NK-92 (cell line): ENCODE measurements around the gene GOLM1.

Source experiments
- DNase-seq: peaks from one replicate; lab custom pipeline; 2025; ENCODE audit not compliant: unreplicated experiment; lab: John Stamatoyannopoulos, UW

Gene GOLM1

DNA sequence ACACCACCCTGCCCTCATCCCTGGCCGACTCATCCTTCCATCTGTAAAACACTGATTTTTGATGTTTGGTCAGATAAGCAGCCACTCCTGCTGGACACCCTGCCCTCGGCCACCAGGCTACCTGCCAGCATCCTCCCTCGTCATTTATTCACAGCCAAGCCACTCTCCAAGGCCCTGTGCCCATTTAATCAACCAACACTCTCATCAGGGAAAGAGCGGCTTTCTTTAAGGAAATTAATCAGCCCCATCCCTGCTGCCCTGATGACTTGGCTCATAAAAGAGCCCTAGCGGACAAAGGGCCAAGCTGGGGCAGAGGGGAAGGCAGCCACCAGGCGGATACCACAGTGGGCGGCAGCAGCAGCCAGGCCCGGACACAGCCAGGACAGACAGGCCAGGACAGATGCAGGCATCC, 52.4 kb downstream of the GOLM1 start:
- no peak for DNase-seq

DNA sequence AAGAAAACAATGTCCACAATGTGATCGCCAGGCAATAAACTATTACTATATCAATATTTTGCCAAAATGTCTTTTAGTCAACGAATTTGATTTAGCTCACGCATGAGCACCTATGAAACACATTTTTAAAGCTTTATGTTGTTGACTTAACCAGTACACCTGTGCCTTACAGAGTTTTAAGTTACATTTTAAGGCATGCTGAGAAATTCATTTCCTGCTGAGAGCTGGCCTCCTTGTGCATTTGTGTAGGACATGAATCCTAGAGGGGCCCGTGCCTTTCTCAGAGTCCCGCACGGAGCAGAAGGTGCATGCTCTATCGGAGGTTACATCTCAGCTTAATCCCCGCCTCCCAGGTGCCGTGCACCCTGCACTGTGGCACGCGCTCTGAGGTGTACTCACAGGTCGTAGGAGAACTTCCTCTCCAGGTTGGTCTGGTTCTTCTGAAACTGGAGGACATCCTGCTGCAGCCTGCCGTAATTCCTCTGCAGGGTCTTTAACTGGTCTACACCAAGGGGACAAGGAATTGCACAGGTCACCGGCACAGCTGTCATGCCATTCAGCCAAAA, 53.2 kb downstream of the GOLM1 start:
- no peak for DNase-seq

DNA sequence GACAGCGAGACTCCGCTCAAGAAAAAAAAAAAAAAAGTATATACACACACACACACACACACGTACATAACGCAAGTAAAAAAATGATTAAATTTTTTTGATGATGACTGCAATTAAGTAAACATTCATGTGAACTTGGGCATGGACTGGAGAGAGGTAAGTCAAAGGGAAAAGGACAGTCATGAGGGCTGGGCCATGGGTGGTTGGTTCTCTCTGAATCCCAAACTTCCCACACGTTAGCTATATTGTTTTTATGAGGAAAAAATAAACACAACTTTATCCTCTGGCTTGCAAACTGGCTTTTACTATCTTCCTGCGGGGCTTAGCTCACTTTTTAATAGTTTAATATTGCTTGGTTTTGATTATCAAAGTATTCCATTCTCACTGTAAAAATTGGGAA, 53.7 kb downstream of the GOLM1 start:
- DNase-seq = no peak

DNA sequence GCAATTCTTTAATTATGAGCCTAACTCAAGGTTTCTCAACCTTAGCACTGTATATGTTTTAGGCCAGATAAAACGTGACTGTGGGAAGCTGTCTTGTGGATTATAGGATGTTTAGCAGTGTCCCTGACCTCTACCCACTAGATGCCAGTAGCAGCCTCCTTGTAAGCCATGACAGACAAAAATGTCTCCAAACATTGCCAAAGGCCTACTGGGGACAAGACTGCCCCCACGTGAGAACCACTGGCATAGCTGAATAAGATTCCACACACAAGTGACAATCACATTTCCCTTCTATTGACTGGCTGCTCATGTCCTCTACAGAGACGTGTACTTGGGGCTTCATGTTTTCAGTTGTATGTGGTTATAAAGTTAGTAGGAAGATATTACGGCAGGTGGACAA, 55.4 kb downstream of the GOLM1 start:
- DNase-seq = no peak

DNA sequence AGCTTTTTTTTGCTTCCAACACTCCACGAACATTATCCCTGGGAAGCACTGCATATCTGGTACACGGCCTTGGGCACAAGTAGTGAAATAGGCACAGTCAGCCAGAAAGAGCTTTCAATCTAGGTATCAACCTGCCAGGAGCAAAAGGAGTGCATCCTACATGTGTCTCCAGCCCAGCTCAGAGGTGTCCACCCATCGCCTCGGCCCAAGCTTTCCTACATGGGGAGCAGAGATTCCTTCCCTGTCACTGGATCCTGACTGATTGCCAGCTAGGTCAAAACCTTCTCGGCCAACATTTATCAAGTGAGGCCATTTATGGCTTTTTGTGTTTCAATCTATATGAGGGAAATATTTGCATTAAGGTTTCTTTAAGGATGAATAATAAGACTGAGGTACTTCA, 55.8 kb downstream of the GOLM1 start:
- DNase-seq = no peak

DNA sequence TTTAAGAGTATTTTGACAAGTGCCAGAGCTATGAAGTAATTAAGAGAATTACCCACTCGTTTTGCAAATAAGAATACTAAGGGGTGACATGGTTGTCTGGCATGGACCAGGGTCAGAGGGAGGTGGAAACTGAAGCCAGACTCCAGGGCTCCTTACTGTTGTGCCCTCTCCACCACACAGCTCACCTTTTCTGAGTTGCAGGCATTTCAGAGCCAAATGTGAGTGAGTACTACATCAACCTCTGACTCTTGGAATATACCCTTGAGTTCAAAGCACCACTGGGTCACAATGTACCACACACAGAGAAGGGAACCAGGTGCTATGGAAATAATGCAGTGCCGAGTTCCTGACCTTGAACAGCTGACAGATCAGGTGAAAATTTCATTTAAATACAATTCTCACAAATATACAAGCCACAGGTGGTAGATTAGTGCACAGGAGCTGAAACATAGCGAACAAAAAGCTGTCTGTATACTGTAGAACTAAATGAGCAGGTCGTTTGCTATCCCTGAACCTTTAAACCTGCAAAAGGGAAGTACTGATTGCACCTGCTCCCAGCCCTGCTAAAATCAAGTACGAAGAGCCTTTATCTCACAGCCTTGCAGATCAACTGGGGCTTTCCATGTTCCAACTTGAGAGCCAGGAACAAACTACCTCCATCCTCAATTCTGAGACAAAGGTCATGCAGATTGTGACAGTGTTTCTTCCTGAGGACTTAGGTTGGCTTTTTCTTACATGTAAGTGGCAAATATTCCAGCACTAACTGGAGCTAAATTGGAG, 57.0 kb downstream of the GOLM1 start:
- no peak for DNase-seq

DNA sequence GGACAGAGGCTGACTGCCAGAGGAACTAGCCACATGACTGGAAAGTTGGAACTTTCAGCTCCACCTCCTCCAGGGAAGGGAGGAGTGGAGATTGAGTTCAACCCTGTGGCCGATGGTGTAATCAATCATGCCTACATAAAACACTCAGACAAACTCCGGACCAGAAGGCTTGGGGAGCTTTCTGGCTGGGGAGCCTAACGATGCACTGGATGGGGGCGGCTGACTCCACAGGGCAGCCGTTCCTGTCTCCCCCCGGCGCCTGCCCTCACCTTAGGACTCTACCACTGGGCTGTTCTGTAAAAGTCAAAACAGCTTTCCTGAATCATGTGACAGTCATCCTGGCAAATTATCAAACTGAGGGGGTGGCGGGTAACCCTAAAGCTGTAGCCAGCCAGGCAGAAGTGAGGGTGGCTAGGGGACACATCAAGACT, 58.0 kb downstream of the GOLM1 start:
- DNase-seq = no peak

DNA sequence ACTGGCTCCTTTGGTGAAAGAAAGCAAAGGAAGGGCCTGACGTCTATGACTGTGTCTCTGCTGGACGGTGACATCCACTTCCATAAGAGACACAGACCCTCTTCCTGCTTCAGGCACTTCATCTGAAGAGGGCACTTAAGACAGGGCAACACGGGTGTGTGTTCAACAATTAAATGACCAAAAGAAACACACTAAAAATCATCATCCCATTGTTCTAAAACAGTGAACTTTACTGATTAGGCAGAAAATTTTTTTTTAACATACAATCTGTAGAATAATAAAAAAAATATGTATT, 58.5 kb downstream of the GOLM1 start:
- DNase-seq = no peak

DNA sequence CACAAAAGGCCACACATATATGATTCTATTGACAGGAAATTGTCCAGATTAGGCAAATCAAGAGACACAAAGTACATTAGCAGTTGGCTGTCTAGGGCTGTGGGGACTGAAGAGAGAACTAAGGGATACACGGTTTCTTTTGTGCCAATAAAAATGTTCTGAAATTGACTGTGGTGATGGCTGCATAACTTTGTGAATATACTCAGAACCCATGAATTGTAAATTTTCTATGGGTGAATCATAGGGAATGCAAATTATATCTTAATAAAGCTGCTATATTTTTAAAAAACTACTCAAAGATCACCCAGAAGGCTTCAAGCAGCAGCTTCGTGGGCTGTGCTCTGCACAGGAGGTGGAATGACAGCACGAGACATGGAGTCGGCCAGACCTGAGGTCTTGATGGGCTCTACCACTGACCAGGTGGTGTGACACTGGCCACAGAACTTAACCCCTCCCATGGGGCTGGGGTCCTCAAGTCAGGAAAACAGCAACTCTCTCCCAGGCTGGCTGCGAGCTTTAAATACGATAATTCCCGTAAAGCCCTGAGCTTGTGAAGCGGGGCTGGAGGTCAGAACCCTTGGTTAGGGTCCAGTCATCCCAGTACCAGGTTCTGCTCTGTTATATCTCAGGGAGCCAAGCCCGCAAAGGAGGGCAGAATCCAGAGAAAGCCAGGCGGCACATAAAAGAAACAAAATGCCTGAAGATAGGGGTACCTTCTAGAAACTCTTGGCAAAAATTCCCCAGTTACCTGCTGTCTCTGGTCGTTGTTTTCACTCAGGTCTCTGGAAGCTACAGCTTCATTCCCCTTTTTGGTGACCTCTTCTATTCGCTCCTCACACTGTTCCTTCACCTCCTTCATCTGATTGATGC, 59.1 kb downstream of the GOLM1 start:
- DNase-seq = no peak

DNA sequence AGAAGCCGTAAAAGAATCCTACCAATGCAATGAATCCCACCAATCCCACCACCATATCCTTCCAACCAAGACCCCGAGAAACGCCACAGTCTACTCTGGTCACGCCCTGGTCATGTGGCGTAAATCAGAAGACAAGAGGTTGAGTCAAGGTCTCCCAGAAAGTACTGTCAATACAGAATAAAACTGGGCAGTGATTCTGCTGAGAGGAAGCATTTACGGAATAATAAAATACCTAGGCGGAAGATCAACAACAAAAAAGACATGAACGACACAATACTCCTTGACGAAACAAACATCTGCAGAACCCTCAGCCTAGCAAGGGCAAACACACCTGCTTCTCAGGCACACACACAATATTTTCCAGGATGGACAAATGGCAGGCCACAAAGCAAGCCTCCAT, 62.8 kb downstream of the GOLM1 start:
- DNase-seq = no peak

DNA sequence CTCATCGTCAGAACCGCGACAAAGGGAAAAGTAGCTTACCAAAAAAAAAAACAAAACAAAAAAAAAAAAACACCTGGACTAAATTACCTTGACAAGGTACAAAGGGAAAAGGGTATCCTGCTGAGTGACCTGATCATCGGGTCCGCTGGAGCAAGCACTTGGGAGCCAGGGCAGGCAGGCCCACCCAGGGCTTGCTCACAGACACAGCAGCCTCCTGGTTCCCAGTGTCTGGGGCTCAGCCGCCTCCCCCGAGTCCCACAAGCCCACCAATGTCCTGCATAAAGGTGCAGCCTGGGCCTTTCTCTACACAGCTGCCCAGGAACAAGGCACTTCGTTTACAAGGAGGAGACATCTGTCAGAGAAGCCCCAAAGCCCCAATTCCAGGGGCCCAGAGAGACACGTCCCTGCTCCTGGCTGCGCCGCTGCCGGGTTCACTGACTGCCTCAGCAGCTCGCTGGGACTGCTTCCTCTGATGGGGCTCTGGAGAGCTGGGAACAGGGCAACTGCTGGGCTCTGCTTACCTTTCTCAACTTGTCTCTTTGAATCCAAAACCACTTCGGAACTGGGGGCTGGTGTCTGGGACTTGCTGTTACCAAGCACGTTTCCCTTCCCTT, 63.4 kb downstream of the GOLM1 start:
- no peak for DNase-seq

DNA sequence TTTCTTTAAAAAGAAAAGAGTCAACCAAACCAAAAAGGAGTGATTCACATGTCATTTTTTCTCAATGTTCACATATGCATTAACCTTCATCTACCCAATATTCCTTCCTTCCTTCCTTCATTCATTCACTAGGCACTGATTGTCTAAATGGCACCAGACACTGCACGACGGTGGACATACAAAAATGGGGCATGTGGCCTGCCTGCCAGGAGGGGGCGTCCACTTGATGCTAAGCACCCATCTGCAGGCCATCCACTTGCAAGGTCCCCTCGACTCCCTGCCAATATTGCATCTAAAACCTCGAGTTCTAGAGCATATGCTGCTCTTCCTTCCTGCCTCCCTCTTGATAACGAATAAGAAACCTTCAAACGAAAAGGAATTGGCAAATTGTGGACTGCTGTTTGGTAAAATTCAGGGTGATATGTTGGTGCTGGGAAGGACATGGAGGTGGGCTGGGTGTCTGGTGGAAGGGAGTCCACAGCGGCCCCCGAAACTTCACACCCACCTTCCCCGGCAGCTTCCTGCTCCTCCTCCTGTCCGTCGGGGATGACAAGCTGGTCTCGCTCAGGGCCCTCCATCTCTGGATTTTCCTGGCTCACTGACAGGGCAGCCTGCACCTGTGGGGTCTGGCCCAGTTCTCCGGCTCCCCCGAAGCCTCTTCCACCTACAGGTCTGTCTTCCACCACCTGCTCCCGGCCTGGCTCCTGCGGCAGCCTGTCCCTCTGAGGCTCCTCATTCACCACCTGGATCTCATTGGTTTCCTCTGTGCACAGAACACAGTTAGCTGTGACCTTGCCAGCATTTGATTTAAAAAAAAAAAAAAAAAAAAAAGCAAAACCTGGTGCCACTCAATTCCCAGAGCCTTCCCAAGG, 64.3 kb downstream of the GOLM1 start:
- DNase-seq = no peak

DNA sequence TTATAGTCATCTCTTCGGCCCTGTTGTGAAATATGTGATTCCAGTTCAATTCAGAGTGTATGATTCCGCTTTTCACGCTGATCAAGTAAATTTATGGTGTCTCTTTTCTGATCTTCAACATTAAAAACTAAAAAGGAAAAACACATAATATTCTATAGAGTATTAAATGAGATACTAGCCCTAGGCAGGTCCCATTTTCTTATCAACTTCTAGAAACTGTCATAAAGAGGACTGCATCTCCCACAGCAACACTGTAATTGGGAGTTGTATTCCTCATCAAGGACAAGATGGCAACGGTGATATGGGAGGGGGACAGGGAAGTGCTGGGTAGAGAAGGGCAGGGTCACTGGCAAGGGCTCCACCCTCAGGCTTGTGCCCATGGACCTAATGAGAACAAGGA, 71.6 kb downstream of the GOLM1 start:
- no peak for DNase-seq

DNA sequence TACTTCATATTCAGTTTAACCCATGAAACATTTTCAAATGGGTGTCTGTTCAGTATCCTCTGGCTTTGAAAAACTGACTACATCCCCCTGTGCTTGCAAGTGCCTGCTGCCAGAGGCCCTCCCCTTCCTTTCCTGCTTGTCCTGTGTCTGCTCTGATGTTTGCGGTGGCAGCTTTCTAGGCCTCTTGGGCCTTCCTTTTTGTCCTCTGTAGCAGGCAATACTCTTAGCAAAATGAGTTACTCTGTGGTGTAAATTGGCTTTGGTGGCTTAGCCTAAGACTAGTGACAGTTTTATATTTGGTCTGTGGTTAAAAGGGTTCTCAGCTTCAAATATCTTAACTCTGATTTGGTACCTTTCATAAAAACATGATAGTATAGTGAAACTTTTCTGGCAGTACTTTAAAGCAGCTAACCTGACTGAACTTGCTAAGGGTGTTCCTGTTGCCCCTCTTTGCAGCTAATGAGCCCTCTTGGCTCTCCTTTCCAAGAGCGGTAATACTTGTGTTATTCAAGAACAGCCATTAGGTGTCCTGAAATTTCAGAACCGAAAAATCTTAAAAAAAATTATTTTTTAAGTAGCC, 76.6 kb downstream of the GOLM1 start:
- DNase-seq = no peak

DNA sequence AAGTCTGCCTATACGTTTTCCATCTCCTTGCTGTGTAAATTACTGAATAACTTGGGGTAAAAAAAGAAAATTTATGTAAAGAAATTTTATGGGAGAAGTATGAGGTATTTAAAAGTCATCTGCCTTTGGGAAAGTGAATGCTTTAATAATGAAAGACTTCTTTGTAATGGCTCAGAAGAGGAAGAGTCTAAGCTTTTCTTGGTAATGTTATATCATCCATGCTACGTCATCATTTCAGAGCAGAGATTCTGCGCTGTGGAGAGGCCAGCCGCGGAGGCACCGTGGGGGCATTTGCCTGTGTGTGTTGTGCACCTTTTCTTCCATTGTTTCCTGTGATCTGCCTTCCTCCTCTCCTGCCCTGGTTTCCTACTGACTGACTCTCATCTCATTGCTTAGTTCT, 78.2 kb downstream of the GOLM1 start:
- DNase-seq = no peak

DNA sequence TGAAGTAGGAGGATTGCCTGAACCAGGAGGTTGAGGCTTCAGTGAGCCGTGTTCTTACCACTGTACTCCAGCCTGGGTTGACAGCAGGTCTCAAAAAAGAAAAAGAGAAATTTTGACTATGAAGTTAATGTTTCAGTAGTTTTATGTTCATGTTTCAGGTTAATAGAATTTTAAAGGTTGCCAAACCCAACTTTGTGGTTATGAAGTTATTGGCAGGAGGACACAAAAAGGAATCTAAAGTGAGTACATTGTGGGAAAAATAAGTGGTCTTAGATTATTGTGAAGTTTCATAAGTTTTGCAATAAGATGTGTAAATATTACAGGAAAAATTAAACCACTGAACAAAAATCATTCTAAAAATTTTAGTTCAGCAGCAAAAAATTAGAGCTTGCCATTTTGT, 78.6 kb downstream of the GOLM1 start:
- DNase-seq = no peak

DNA sequence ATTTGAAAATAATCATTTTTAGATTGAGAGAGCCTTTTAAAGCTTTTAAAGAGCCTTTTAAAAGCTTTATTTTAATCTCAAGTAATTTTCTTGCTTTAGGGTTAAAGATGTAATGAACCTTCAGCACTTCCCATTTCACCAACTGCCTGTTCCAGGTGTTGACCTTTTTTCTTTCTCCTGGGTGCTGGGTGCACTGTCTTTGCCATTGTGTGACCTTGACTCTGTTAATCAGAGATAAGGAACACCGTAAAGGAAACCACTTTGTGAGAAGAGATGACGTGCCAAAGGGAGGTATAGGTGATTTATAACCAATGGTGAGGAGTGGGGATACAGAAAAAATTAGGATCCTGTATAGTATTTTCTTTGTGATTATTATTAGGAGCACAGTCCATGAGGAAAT, 90.2 kb downstream of the GOLM1 start:
- no peak for DNase-seq

DNA sequence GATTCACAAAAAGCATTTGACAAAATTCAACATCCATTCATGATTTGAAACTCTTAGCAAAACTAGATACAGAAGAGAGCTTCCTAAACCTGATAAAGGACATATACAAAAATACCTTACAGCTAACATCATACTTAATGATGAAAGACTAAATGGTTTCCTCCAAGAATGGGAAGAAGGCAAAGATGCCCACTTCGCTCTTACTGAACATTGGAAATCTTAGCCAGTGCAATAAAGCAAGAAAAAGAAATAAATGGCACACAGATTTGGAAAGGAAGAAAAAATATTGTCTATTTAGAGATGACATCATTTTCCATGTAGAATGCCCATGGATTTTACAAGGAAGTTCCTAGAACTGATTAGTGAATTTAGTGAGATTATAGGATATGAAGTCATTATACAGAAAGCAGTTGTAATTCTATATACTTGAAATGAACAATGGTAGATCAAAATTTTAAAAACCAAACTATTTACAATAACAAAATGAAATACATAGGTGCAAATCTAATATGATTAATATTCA, 94.0 kb downstream of the GOLM1 start:
- no peak for DNase-seq

DNA sequence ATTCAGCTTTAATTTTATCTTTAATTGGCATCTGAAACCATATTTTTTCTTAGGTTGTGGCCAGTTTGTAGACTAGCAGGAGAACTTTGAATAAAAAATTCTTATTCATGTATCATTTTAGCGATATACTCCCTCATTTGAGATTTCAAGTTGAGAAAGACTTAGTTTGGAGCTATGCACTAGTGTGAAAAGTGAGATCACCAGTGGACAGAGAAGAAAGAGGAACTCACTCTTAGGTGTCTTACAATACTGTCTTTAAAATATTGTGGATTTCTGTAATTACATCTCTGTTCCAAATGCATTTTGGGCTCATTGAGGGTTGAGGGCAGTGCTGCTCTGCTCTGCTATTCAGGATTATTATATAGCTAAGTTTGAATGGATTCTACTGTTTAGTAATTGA, 103.8 kb downstream of the GOLM1 start:
- no peak for DNase-seq

DNA sequence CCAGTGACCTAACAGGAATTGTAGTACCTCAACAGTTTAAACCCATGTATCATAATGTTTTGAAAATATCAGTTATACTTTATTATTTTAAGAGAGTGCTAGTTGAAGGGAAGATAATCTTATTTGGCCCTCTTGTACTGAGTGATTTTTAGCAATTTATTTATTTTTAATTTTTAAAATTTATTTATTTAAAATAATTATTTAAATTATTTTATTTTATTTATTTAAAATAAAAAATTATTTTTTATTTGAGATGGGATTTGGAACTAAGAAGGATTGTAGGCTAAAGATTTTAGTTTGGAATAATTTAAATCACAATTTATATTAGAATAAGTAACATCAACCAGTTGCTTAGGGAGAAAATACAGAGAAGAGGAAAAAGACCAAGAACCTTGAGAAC, 104.3 kb downstream of the GOLM1 start:
- no peak for DNase-seq
